ENCODE results near the gene OPCML. TPM values are rescaled to one million over a fixed set of nuclear protein-coding genes. Genes with fewer than 3 reads are reported as not detected.

OPCML gene
- total RNA-seq, 1 experiment from 2014 or later = not detected

- intact Hi-C loops (cut with micrococcal nuclease; ENCODE audit: unreplicated experiment) (no loop called here), in situ Hi-C loops (cut with HindIII; ENCODE audit: low pct_unique_long_range_greater_than_20kb, low sequenced_read_pairs) (no loop called here)
- no TSS peak for BruUV-seq (replicated peaks)
- no peak overlapping the region for H3K4me3 ChIP-seq (ENCODE audit: low read depth in 2 of 2, low read length in 2 of 2)
- H3K27ac ChIP-seq (ENCODE audit: low read length) = no peak overlapping the region
- H3K4me1 ChIP-seq (ENCODE audit: control insufficient read depth, insufficient read depth, low read length) = no peaks in the 10 kb centered on the region
- no peak for ATAC-seq
- POLR2A ChIA-PET = no interaction called here
- TF ChIP-seq TCF7L2 (IDR thresholded peaks at IDR 0.05; ENCODE audit: low read depth, low read length) = no peak
- no peak for TF ChIP-seq POLR2AphosphoS5 (IDR thresholded peaks at IDR 0.05; ENCODE audit: low read depth, low read length)
- no peak for TF ChIP-seq CTCF (IDR thresholded peaks at IDR 0.05)
- no peak for TF ChIP-seq REST (IDR thresholded peaks at IDR 0.05; ENCODE audit: insufficient read depth in 1 of 2, low read depth in 2 of 2, low read length in 1 of 2)
- no peak for TF ChIP-seq SIN3A (IDR thresholded peaks at IDR 0.05; ENCODE audit: borderline replicate concordance, insufficient read depth, low read depth, low read length)
- no peaks in the 10 kb centered on the region for H3K36me3 ChIP-seq (ENCODE audit: control insufficient read depth, insufficient read depth, low read length)
- no peaks in the 10 kb centered on the region; the same call in 1 of the 2 replicates for H3K27me3 ChIP-seq (ENCODE audit: control insufficient read depth, insufficient read depth, low read length)
- no peak for DNase-seq (ENCODE audit: low read depth, low spot score)
- CTCF ChIA-PET = no interaction called here
- H3K9me3 ChIP-seq (ENCODE audit: control insufficient read depth, insufficient read depth, low read depth, low read length) = no peaks in the 10 kb centered on the region
Observed at GRCh38 chr11:133521502-133521901, 10.8 kb downstream of the OPCML start.

- ChIA-PET POLR2A (no interaction called here), CTCF (no interaction called here)
- BruUV-seq (replicated peaks) = no TSS peak
- Histone ChIP-seq H3K4me1 (ENCODE audit: control insufficient read depth, insufficient read depth, low read length) (no peaks in the 10 kb centered on the region), H3K4me3 (ENCODE audit: low read depth in 2 of 2, low read length in 2 of 2) (no peak overlapping the region), H3K9me3 (ENCODE audit: control insufficient read depth, insufficient read depth, low read depth, low read length) (no peaks in the 10 kb centered on the region), H3K27ac (ENCODE audit: low read length) (no peak overlapping the region), H3K36me3 (ENCODE audit: control insufficient read depth, insufficient read depth, low read length) (no peaks in the 10 kb centered on the region), H3K27me3 (ENCODE audit: control insufficient read depth, insufficient read depth, low read length) (no peaks in the 10 kb centered on the region; the same call in 1 of the 2 replicates)
- in situ Hi-C loops (cut with HindIII; ENCODE audit: low pct_unique_long_range_greater_than_20kb, low sequenced_read_pairs) = no loop called here
- DNase-seq (ENCODE audit: low read depth, low spot score) (no peak), ATAC-seq (no peak)
- intact Hi-C loops (cut with micrococcal nuclease; ENCODE audit: unreplicated experiment) = no loop called here
- TF ChIP-seq SIN3A (IDR thresholded peaks at IDR 0.05; ENCODE audit: borderline replicate concordance, insufficient read depth, low read depth, low read length) (no peak), REST (IDR thresholded peaks at IDR 0.05; ENCODE audit: insufficient read depth in 1 of 2, low read depth in 2 of 2, low read length in 1 of 2) (no peak), CTCF (IDR thresholded peaks at IDR 0.05) (no peak), POLR2AphosphoS5 (IDR thresholded peaks at IDR 0.05; ENCODE audit: low read depth, low read length) (no peak), TCF7L2 (IDR thresholded peaks at IDR 0.05; ENCODE audit: low read depth, low read length) (no peak)
Observed at GRCh38 chr11:133520707-133521106, 11.6 kb downstream of the OPCML start.
